Neuronal stem cell (in vitro differentiated cells): ENCODE results near the gene C16orf82.
A peak's percentile ranks its signal among the peaks of the same experiment; 100 is the strongest.

ENCODE experiments used
- DNase-seq: peaks from one replicate; pipeline ENCODE4 v3.0.0-alpha.2; 2013; ENCODE audit warnings: low spot score
- H2AFZ ChIP-seq: one replicate; pipeline ENCODE4 v1.6.1; 2013; ENCODE audit warnings: mild to moderate bottlenecking, low read length, inconsistent platforms
- H2AK5ac ChIP-seq: 2 replicates; pipeline ENCODE4 v1.6.1; 2013; ENCODE audit warnings: low read depth, mild to moderate bottlenecking, inconsistent platforms, low read length, moderate library complexity, mixed read lengths
- H2BK120ac ChIP-seq: 2 replicates; pipeline ENCODE4 v1.6.1; 2013; ENCODE audit warnings: low read depth, mild to moderate bottlenecking, inconsistent platforms, low read length, moderate library complexity, mixed read lengths
- H2BK12ac ChIP-seq: one replicate; pipeline ENCODE4 v1.6.1; 2013; ENCODE audit warnings: low read length, inconsistent platforms
- H2BK15ac ChIP-seq: 2 replicates; pipeline ENCODE4 v1.6.1; 2013; ENCODE audit warnings: mild to moderate bottlenecking, low read length, inconsistent platforms, mixed read lengths
- H2BK5ac ChIP-seq: one replicate; pipeline ENCODE4 v1.6.1; 2013; ENCODE audit warnings: inconsistent platforms, mild to moderate bottlenecking, low read length, moderate library complexity
- H3K14ac ChIP-seq: one replicate; pipeline ENCODE4 v1.6.1; 2013; ENCODE audit warnings: low read length, inconsistent platforms
- H3K18ac ChIP-seq: 2 replicates; pipeline ENCODE4 v1.6.1; 2013; ENCODE audit warnings: low read length, inconsistent platforms
- H3K23ac ChIP-seq: 2 replicates; pipeline ENCODE4 v1.6.1; 2013; ENCODE audit warnings: low read depth, mild to moderate bottlenecking, mixed read lengths, low read length, inconsistent platforms; ENCODE audit not compliant: poor library complexity
- H3K27ac ChIP-seq: replicated peaks from 3 replicates; pipeline ENCODE4 v1.5.1; 2013; ENCODE audit warnings: low read length, inconsistent platforms
- H3K27me3 ChIP-seq, 3 experiments: 2 replicates each; pipeline ENCODE4 v1.6.1; 2013; ENCODE audit warnings: low read length in 3 of 3, mild to moderate bottlenecking in 2 of 3, inconsistent platforms in 1 of 3, low read depth in 1 of 3, mixed read lengths in 1 of 3, moderate library complexity in 1 of 3; ENCODE audit not compliant: control insufficient read depth in 3 of 3, insufficient read depth in 3 of 3
- H3K36me3 ChIP-seq, 2 donors: replicated peaks in 1 of 2; 2 replicates each; pipeline ENCODE4 v1.6.1; 2013; ENCODE audit warnings: low read length in 2 of 2; ENCODE audit not compliant: control insufficient read depth in 2 of 2, insufficient read depth in 2 of 2
- H3K4ac ChIP-seq: 2 replicates; pipeline ENCODE4 v1.6.1; 2013; ENCODE audit warnings: inconsistent platforms, mild to moderate bottlenecking, low read length, moderate library complexity
- H3K4me1 ChIP-seq, 2 donors: 1 replicate in 1 of 2; 2 replicates in 1 of 2; pipeline ENCODE4 v1.6.1; 2013; ENCODE audit warnings: low read length in 2 of 2, low read depth in 1 of 2; ENCODE audit not compliant: control insufficient read depth in 2 of 2, insufficient read depth in 1 of 2
- H3K4me2 ChIP-seq: one replicate; pipeline ENCODE4 v1.6.1; 2013; ENCODE audit warnings: mild to moderate bottlenecking, low read length, inconsistent platforms; ENCODE audit not compliant: insufficient read depth, poor library complexity, severe bottlenecking
- H3K4me3 ChIP-seq, 2 donors: 2 replicates each; pipeline ENCODE4 v1.5.1; 2013; ENCODE audit warnings: low read length in 2 of 2, mild to moderate bottlenecking in 2 of 2, inconsistent platforms in 1 of 2, moderate library complexity in 1 of 2
- H3K79me1 ChIP-seq: one replicate; pipeline ENCODE4 v1.6.1; 2013; ENCODE audit warnings: low read depth, mild to moderate bottlenecking, inconsistent platforms, low read length, moderate library complexity
- H3K9ac ChIP-seq: one replicate; pipeline ENCODE4 v1.6.1; 2013; ENCODE audit warnings: mild to moderate bottlenecking, low read depth, low read length, inconsistent platforms; ENCODE audit not compliant: poor library complexity
- H3K9me3 ChIP-seq, 2 donors: replicated peaks in 1 of 2; 2 replicates each; pipeline versions ENCODE3 to v1.6.1; 2013; ENCODE audit warnings: low read length in 2 of 2, mild to moderate bottlenecking in 2 of 2, inconsistent platforms in 1 of 2, low read depth in 1 of 2, mixed read lengths in 1 of 2, moderate library complexity in 1 of 2; ENCODE audit not compliant: control insufficient read depth in 2 of 2, insufficient read depth in 1 of 2
- H4K8ac ChIP-seq: one replicate; pipeline ENCODE4 v1.6.1; 2013; ENCODE audit warnings: low read depth, mild to moderate bottlenecking, inconsistent platforms, low read length, moderate library complexity
- H4K91ac ChIP-seq: one replicate; pipeline ENCODE4 v1.6.1; 2013; ENCODE audit warnings: low read length, low read depth, mild to moderate bottlenecking, inconsistent platforms; ENCODE audit not compliant: poor library complexity
- WGBS, 2 donors: extraction: QIAGEN DNeasy Blood & Tissue Kit; methylation state at CpG; one replicate each; pipeline ENCODE4 v1.1.7; 2013; ENCODE audit warnings: missing lambda C conversion rate in 2 of 2, mixed read lengths in 1 of 2; ENCODE audit not compliant: insufficient read length in 2 of 2, insufficient replicate concordance in 1 of 2; ENCODE audit errors: extremely low coverage in 2 of 2; 5-methylcytosine and 5-hydroxymethylcytosine counted together

Gene C16orf82

DNA sequence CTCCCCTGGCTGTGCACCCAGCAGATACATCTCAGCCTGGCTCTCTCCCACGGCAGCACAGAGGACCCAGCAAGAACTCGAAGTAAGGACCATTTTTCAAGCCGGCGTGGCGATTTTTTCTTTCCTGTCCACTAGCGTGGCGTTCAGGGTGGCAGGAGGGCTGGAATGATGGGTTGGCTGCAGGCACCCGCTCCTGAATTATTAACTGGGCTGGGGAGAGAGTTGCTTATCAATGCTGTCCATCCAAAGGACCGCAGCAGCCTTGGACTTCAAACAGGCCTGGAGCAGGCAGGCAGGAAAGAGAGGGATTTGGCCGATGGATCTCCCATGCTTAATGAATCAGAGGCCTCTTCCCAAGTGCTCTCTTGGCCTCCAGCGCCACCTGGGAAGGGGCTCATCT is 7.0 kb downstream of the C16orf82 start:
- no peak for DNase-seq
- no peak overlapping the region for H2BK5ac ChIP-seq
- no peak overlapping the region for H2AK5ac ChIP-seq
- H2BK12ac ChIP-seq = no peak overlapping the region
- H3K4ac ChIP-seq = no peak overlapping the region
- no peaks in the 10 kb centered on the region for H3K36me3 ChIP-seq
- H3K4me3 ChIP-seq = no peak overlapping the region
- WGBS, 2 donors = no CpG with 5 or more reads among the region's 11 CpGs
- no peak overlapping the region for H2AFZ ChIP-seq
- H3K27ac ChIP-seq = no peak overlapping the region
- no peaks in the 10 kb centered on the region for H3K27me3 ChIP-seq
- no peak overlapping the region for H3K23ac ChIP-seq
- H3K79me1 ChIP-seq = no peaks in the 10 kb centered on the region
- no peaks in the 10 kb centered on the region for H3K4me1 ChIP-seq
- no peak overlapping the region for H3K18ac ChIP-seq
- H3K4me2 ChIP-seq = no peak overlapping the region
- H3K9me3 ChIP-seq = no peaks in the 10 kb centered on the region
- no peak overlapping the region for H4K91ac ChIP-seq
- no peak overlapping the region for H2BK120ac ChIP-seq
- H3K14ac ChIP-seq = no peak overlapping the region
- H4K8ac ChIP-seq = no peak overlapping the region
- H3K9ac ChIP-seq = no peak overlapping the region
- no peak overlapping the region for H2BK15ac ChIP-seq

DNA sequence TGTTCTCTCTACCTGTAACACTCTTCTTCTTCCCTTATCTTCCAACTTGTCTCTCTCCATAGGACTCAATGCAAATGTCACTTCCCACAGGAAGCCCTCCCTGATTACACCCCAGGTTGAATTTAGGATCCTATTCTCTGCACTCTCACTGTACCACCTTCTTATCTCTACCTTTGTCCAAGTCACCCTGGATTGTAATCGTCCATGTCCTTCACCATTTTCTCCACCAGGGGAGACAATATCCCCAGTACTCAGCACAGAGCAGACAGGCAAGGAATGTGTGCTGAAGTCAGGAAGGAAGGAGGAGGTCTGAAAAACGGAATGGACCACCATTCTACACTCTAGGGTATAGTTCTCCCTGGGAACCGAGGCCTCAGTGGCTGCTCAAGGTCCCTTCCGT is 14.2 kb downstream of the C16orf82 start:
- Histone ChIP-seq H3K27ac (no peak overlapping the region), H3K23ac (no peak overlapping the region), H3K36me3 (no peaks in the 10 kb centered on the region), H2BK12ac (no peak overlapping the region), H2AFZ (no peak overlapping the region), H3K9me3 (no peaks in the 10 kb centered on the region), H3K4me2 (no peak overlapping the region), H3K79me1 (no peaks in the 10 kb centered on the region), H2AK5ac (no peak overlapping the region), H4K91ac (no peak overlapping the region), H3K4ac (no peak overlapping the region), H2BK120ac (no peak overlapping the region), H4K8ac (no peak overlapping the region), H3K18ac (no peak overlapping the region), H3K27me3 (no peaks in the 10 kb centered on the region), H3K4me3 (no peak overlapping the region), H3K9ac (no peak overlapping the region), H3K14ac (no peak overlapping the region), H2BK15ac (no peak overlapping the region), H3K4me1 (peaks cover 5 to 13% of the 10 kb centered on the region in 2 donors), H2BK5ac (no peak overlapping the region)
- whole genome bisulfite sequencing, 2 donors = no CpG with 5 or more reads among the region's 4 CpGs
- DNase-seq = no peak

DNA sequence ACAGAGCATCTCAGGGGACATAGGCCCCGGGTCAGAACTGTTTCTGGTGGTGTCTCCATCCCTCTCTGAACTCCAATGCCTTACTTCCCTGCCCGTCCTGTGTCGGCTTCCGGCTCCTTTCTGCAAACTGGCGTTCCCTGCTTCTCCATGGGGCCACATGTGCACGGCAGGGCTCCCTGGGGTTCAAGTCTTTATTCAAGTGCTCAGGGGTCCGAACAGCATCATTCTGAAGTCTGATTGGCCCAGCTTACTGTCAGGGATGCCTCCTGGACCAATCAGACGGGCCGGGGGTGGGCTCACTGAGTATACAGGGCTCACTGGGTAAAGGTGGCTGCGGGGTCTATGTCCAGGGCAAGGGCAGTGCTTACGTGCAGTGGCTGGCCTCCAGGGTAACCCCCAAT is 17.1 kb downstream of the C16orf82 start:
- Histone ChIP-seq H2AK5ac (no peak overlapping the region), H3K9ac (no peak overlapping the region), H3K4me1 (peaks cover 5 to 13% of the 10 kb centered on the region in 2 donors), H4K8ac (no peak overlapping the region), H3K4me2 (peak overlapping the region; percentile 37), H3K18ac (peak overlapping the region; percentile 72), H3K27ac (no peak overlapping the region), H3K9me3 (no peaks in the 10 kb centered on the region), H3K36me3 (no peaks in the 10 kb centered on the region), H2BK5ac (no peak overlapping the region), H2AFZ (peak overlapping the region; percentile 80), H2BK12ac (no peak overlapping the region), H4K91ac (no peak overlapping the region), H2BK120ac (no peak overlapping the region), H2BK15ac (no peak overlapping the region), H3K79me1 (no peaks in the 10 kb centered on the region), H3K23ac (no peak overlapping the region), H3K4me3 (no peak overlapping the region), H3K14ac (no peak overlapping the region), H3K4ac (no peak overlapping the region), H3K27me3 (no peaks in the 10 kb centered on the region)
- no CpG with 5 or more reads among the region's 11 CpGs for WGBS, 2 donors
- DNase-seq = peak; percentile 52

DNA sequence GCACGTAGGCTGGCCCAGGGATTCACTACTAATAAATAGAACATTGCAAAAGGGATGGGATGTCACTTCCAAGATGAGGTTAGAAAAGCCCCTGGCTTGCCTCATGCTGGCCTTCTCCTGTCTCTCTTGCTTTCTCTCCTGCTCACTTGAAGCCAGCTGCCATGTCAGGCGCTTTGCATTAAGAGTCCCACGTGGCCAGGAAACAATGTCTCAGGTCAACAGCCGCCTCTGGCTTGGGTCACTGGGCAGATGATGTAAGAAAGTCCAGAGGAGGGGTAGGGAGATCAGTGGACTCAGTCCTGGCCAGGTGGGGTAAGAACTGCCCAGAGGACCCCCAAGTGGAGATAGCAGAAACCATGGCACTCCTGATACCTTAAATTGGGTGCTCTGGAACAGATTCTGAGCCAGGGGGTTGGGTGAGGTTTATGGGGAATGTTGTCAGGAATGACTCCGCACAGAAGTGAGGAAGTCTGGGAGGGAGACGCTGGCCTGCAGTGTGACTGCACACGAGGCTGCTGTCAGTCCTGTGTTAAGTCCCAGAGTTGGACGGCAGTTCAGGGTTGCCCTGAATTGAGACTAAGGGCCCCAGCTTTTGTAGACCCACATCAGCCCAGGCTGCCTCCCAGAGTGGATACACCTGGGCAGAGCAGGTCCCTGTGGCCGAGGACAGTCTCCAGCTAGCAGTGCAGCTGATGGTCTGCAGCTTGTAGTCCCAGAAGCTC is 17.7 kb downstream of the C16orf82 start:
- Histone ChIP-seq H3K4me2 (no peak overlapping the region), H3K4me1 (peaks cover 5 to 13% of the 10 kb centered on the region in 2 donors), H3K27ac (no peak overlapping the region), H3K9me3 (no peaks in the 10 kb centered on the region), H3K23ac (no peak overlapping the region), H3K4ac (no peak overlapping the region), H3K14ac (no peak overlapping the region), H2AFZ (peak overlapping the region; percentile 80), H2BK15ac (no peak overlapping the region), H4K91ac (no peak overlapping the region), H3K79me1 (no peaks in the 10 kb centered on the region), H3K36me3 (no peaks in the 10 kb centered on the region), H3K4me3 (no peak overlapping the region), H4K8ac (no peak overlapping the region), H2AK5ac (no peak overlapping the region), H3K9ac (no peak overlapping the region), H3K18ac (peak overlapping the region; percentile 72), H2BK120ac (no peak overlapping the region), H3K27me3 (no peaks in the 10 kb centered on the region), H2BK5ac (no peak overlapping the region), H2BK12ac (no peak overlapping the region)
- DNase-seq = no peak
- no CpG with 5 or more reads among the region's 9 CpGs for WGBS, 2 donors
